GM21723 (cell line): ENCODE results near the gene BPIFB3.

ENCODE experiments used
- ATAC-seq: cut with Tn5 transposase; IDR thresholded peaks from one replicate; pipeline ENCODE4 v1.9.1; 2021; ENCODE audit warnings: mild to moderate bottlenecking, moderate library complexity; ENCODE audit not compliant: unreplicated experiment

The BPIFB3 gene

DNA sequence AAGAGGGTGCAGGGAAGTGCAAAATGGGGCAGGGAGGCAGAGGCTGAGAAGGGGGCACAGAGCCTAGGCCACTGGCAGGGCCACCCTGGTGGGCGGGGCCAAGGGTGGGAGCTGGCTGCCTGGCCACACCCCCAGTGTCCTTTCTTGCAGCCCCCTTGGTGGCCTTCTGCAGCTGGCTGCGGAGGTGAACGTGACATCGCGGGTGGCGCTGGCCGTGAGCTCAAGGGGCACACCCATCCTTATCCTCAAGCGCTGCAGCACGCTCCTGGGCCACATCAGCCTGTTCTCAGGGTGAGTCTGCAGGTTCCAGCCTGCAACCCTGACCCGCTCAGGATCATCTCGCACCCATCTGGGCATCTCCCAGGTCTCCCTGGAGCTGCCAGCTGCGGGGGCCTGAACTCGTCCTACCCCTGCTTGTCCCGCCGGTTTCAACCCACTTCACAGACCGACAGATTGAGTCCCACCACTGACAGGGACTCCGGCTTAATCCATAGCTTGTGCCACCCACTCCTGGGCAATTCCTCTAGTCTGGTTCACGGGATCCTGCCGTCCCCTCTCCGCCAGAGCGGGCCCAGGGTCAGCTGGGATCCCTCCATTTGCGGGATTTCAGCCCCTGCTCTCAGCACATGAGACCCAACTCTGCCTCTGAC is 6.2 kb downstream of the BPIFB3 start:
- ATAC-seq = no peak

DNA sequence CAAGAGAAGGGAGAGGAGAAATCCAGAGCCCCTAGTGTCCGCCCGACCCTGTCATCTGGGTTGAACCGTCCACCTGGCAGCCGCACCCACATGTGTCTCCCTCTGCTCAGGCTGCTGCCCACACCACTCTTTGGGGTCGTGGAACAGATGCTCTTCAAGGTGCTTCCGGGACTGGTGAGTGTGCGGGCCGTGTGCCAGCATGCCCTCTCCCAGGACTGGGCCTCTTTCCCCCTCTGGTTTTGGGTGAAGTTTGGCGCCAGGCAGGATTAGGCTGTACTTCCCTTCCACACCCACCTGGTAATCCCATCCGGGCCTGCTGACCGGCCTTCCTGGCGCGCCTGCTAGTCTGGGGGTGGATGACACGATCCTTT is 7.9 kb downstream of the BPIFB3 start:
- no peak for ATAC-seq

DNA sequence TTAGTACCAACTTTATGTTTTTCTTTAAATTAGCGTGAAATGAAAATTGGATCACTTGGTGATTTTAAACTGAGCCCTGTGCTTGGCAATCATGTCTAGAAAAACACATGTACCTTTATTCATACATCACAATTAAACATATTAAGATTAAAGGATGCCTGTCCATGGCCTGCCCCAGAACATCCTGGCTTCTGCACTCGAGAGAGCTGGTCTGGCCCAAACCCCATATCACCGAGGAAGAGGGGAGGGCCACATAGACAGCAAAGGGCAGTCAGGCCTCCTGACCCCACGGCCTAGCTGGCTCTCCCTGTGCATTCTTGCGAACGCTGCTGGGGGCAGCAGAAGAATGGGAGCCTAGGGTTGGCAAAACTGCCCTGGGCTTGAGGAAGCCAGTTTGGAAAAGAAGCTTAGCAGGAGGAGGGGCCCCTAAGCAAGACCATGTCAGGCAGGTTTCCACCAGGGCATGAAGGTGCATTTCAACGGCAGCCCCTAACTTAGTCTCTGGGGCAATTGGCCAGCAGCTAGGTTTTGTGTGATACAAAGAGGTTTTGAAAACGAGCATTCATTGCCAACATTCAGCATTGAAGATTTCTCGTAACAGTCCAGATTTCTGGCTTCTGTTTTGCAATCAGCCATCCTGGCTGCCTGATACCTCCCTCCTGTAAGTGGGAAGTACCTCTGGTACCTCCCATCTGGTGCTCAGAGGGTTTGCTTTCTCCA is 8.6 kb downstream of the BPIFB3 start:
- no peak for ATAC-seq

DNA sequence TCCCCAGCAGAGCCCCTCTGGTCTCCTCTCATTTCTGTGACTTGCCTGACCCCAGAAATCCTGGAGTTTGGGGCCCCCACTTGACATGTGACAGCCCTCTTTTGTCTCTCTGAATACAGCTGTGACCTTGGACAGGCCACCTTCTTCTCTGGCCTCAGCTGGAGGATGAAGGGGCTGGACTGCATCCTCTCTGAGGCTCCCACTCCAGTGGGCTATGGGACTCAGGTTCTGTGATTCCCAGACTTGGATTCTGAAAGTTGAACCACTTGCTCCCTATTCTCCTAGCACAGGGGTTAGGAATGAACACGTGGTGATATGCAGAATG is 9.1 kb downstream of the BPIFB3 start:
- no peak for ATAC-seq

DNA sequence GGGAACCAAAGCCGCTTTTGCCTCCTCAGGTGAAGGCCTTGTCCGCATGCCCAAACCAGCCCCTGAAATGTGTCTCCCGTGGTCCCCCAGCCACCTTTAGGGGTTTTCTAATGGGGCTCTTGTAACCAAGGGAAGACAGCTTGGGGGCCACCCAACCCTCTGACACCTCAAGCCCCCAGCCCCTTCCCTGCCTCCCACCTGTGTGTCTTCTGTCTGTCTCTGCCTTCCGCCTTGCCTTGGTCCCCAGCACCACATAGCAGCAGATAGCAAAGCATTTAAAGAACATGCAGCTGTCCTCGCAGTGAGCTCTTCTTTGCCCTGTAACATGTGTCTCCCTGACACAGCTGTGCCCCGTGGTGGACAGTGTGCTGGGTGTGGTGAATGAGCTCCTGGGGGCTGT is 9.6 kb downstream of the BPIFB3 start:
- ATAC-seq = no peak

DNA sequence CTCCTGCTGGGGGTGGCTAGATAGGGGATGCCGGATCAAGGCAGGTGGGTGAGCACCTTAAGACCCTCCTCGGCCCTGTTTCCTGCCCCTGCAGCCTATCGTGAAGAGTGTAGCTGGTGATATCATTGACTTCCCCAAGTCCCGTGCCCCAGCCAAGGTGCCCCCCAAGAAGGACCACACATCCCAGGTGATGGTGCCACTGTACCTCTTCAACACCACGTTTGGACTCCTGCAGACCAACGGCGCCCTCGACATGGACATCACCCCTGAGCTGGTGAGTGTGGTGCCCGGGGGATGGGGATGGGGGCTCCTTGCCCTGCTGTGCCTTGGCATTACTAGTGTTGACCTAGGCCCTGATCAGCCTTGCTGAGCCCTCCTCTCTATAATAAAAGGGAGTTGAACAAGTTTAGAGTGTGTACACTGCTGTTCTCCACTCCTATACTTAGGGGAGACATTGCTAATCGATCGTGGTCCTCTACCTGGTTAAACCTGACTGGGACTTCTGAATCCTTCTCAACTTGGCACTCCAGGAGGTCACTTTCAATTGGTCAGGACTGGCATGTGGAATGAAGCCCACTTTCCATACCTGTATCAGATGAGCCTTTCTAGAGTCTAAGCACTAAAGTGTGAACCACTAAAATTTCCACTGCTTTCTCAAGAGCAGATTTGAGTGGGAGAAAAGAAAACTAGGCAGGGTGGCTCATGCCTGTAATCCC is 11.0 kb downstream of the BPIFB3 start:
- no peak for ATAC-seq

DNA sequence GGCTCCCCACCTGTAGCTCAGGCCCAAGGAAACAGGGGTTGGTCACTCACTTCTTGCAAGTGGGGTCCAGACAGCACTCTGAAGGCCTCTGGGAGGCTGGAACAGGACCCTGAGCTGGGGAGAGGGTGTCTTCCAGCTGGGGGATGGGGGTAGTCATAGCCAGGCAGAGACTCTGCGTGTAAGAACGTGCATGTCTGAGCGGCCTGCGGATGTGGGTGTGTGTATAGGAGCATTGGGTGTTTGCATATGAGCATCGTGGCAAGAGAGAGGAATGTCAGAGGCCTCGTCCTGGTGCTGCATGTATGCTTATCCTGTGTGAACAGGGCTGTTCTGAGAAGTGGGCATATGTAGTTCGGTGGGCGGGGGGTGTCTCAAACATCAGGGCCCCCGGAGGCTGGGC is 12.1 kb downstream of the BPIFB3 start:
- ATAC-seq = no peak

DNA sequence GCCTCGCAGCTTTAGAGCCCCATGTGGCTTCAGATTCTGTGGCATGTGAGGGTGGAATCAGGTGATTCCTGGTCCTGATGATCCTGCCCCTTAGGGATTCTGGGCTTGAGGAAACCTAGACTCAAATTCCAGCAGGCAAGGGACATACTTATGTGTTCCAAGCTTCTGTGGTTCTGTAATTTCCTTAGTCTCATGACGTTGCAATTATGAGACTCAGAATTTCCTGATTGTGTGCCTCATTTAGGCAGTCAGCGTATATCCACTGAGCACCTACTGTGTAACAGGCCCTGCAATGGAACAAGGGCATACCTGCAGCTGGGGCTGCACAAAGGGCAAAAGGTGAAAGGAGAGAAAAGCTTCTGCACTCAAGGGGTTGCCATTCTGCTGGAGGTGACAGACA is 14.1 kb downstream of the BPIFB3 start:
- no peak for ATAC-seq

DNA sequence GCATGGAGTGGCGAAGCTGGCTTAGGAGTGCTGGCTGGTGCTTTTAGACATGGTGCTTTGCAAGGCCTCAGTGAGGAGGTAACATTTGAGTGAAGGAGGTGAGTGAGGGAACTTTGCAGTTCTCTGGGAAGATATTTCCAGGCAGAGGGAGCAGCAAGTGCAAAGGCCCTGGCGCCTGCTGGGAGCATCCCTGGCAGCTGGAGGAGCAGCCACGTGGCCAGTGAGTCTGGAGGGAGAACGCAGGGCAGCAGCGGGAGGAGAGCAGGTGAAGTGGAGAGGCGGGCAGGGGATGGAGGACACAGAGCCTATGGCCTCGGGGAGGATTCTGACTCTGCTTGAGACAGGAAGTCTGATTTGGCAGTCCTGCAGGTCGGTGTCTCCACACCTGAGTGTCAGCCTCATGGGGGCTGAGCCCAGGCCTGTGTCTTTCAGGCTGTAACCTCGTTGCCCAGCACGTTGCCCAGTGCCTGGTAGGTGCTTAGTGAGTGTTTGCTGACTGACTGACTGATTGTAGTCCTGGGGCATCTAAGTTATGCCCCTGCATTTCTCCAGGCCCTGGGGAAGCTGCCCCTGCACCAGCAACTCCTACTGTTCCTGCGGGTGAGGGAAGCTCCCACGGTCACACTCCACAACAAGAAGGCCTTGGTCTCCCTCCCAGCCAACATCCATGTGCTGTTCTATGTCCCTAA is 14.7 kb downstream of the BPIFB3 start:
- no peak for ATAC-seq

DNA sequence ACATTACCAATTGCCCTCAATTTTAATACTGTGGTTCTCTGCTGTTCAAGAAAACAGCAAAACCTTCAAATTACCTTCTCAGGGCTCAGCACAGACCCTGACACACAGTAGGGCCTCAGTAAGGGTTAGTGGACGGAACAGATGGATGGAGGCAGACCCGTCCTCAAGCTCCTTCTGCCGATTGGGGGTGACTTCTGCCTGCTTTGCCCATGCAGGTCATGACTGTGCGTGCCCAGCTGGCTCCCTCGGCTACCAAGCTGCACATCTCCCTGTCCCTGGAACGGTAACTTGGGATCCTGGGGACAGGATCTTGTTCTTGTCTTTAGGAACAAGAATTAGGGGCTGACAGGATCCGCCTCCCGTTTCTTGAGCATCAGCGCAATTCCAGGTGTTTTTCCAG is 16.0 kb downstream of the BPIFB3 start:
- no peak for ATAC-seq

DNA sequence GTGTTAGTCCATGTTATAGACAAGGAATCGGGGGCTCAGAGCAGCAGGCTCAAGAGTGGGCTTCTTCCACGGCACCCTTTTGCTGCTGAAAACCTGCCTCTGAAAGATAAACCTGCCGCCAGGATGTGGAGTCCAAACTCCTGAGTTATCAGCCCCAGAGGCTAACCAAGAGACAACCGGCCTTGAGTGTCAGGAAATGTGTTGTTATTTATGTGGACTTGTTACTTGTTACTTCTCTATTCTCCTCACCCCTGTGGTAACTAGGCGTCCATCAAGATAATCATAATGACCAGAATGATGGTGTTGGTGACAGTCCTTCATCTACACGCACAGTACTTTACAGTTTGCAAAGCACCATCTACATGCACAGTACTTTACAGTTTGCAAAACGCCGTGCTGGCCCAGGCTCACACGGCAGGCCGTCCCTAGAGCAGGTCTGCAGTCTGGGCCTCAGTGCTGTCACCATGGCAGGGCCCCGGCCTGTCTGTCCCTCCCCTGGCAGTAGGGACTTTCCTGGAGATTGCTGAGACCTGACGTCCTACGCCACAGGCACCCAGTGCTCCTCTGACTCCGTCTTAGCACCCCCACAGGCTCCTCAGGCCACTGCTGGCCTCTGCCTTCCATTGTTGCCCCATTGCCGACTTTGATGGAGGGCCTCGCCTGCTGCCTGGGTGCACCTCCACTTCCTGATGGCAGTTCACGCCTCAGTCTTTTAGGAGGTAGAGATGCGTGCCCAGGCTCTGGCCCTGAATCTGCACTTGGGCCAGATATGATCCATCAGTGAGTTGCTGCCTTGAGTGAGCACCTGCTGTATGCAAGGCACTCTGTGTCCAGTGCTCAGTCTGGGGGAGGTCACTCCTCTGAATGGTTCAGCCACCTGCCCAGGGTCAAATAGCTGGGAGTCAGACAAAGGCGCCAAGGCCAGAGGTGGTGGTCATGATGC is 16.7 kb downstream of the BPIFB3 start:
- ATAC-seq = no peak

DNA sequence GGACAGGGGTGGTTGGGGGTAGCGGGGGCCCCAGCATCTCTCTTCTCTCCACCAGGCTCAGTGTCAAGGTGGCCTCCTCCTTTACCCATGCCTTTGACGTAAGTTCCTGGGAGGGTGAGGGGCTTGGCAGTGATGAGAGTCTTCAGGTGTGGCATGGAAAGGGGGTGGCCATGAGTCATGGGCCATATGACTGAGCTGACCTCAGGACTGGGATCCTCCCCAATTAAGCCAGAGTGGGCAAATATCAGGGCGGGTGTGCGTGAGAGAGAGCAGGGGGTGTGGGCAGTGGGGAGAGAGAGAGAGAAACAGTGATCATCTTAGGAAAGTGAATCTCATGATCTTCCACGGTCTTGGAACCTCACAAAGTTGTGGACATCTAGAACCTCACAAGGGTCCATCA is 17.5 kb downstream of the BPIFB3 start:
- no peak for ATAC-seq

DNA sequence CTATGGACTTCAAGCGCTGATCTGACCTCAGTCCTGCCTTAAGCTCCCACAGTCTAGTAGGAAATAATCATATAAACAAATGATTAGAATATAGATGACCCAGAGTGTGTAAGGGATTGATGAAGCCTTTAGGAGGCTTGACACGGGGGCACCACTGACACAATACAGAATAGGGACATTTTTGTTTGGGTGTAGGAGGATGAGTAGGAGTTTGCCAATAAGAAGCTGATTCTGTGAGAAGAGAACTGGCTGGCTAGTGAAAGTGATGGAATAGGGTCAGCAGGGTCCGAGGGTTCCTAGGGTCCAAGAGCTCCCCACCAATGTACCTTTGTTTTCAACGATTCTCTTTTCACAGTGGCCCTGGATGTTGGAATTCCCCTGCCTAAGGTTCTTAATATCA is 18.7 kb downstream of the BPIFB3 start:
- no peak for ATAC-seq

DNA sequence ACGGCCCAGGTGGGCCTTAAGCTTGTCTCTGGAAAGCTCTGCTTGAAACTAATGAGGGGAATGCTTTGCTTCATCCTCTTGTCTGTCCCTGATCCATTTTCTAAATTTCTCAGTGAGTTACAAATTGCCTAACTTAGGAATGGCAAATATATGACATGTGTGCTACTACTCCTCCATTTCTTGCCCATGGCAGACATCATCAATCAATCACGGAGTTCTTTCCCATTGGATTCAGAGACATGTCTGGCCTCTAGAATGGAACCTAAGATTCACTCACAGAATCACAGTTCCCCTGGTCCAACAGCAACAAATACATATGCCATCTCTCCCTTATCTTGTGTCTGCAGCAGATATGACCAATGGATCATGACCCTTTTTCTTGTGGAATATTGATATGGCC is 19.1 kb downstream of the BPIFB3 start:
- no peak for ATAC-seq

DNA sequence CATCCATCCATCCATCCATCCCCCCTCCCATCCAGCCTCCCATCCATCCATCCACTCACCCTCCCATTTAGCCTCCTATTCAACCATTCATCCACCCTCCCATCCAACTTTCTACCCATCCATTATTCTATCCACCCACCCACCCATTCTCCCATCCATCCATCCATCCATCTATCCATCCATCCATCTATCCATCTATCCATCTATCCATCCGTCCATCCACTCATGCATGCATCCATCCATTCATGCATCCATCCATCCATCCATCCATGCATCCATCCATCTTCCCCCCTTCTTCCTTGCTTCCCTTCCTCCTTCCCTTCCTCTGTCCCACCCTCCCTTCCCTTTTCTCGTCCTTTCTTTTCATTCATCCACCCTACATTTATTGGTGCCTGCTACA is 21.0 kb downstream of the BPIFB3 start:
- ATAC-seq = no peak

DNA sequence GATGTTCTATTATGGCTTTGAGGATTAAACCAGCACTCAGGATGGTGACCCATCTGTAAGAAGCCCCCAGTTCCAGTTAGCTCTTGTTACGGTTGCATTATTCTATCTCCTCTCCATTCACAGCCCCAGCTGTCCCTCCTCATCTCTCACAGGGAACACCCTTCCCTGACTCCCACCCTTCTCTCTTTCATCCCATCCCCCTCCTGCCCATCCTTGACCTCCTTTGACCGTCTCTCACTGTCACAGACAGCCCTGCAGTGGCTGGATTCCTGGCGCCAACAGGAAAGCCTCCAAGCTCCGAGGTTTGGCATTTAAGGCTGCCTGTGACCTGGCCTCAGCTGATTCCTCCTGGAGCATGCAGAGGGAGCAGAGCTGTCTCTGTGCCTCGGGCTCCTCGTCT is 21.6 kb downstream of the BPIFB3 start:
- no peak for ATAC-seq

DNA sequence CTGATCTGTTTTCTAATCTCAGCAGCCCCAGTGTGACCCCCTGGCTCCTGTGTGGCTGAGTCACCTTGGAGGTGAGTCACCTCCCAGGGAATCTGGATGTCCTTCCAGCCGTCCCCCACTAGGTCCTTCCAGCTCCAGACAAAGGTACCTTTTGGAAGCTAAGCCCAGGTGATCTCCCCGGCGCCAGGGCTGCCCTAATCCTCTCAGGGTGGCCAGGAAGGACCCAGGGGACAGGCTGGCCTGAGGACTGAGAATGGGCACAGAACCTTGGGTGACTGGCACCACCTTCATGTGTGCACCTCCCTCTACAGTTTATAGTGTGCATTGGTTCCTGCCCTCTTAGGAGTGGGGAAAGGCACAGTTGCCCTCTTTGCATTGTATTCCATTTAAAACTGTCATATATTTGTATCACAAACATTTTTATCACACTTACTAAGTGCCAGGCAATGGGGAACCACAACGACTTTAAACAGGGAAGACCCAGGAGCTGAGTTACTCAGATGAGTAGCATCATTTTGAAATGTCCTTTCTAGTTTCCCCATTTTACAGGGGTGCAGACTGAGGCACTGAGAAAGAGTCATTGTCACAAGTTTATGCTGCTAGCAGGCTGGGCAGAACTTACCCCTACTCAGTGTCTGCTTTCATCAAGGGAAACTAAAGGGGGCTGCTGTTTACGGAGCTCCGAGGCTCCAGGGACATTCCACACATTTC is 23.1 kb downstream of the BPIFB3 start:
- ATAC-seq = no peak

DNA sequence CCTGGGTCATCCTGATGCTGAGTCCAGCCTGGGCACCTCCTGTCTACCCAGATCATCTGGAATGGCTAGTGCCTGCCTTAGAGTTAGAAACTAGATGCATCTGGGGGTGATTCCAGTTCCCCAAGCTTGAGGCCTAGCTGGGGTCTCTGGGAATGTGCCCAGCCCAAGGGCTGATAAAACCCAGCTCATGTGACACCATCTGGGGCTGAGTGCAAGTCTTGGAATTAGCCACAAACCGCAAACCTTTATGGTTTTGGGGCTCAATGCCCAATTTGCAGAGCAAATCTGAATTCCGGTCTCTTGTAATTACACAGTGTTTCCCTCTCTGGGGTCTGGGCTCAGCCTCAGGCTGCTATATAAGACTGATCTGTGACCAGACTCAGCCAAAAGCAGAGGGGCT is 25.6 kb downstream of the BPIFB3 start, which contains the start of gene BPIFB4:
Gene BPIFB4, plus strand, starts transcription at position 385 of the 400 bp plus-strand sequence. CDS start 1,884 bp downstream, outside the sequence.
- ATAC-seq = no peak

DNA sequence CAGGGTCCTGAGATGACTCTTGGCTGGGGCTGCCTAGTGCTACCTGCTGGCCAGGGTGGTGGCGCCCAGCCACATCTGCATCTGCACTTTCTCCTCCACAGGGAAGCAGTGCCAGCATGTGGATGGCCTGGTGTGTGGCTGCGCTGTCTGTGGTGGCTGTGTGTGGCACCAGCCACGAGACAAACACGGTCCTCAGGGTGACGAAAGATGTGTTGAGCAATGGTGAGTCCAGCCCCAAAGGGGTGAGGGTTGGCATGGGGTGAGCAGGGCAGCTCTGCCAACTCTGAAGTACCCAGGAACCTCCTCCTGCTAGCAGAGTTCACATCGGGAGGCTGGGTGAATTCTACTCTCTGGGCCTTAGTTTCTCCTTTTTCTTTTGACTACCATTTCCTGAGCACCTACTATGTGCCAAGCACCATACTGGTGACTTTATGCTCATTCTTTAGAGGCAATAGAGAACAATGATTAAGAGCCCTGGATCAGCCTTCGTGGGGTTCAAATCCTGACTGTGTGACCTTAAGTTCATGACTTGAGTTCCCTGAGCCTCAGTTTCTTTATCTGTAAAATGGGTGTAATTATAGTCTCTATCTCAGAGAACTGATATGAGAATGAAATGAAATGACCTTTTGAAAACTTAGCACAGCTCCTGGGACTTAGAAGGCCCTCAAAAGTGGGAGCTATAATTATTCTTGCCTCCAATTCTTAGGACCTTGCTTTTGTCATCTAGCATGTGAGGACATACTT is 27.9 kb downstream of the BPIFB3 start:
- no peak for ATAC-seq
